CD8-positive, alpha-beta memory T cell (primary cell): ENCODE measurements around the gene FBXW10B. TPM values are rescaled to one million over a fixed set of nuclear protein-coding genes. Genes with fewer than 3 reads are reported as not detected.
A peak's percentile ranks its signal among the peaks of the same experiment; 100 is the strongest.
"Not testable (repeated sequence)": the region's sequence is repeated elsewhere in the genome, so short reads cannot be mapped to it uniquely, and the experiment has no call there.

ENCODE experiments used
- CTCF ChIA-PET: fragments of 350-600 bp; sonication (Branson Sonifier 250); formaldehyde crosslinking; loops from one replicate; lab custom pipeline; 2021; ENCODE audit warnings: antibody characterized with exemption; lab: Charles Lee
- POLR2A ChIA-PET: fragments of 350-600 bp; sonication (Branson Sonifier 250); formaldehyde crosslinking; loops from one replicate; lab custom pipeline; 2021; ENCODE audit warnings: antibody characterized with exemption; lab: Charles Lee
- DNase-seq, 5 donors: peaks; one replicate each; pipeline versions ENCODE4 v3.0.0 to v3.0.0-alpha.2; 2020 to 2022; ENCODE audit warnings: mixed read lengths in 1 of 5
- H3K27ac ChIP-seq: one replicate; pipeline ENCODE4 v1.7.0; 2013; ENCODE audit warnings: low read depth, mild to moderate bottlenecking, low read length, moderate library complexity
- H3K27me3 ChIP-seq: 2 replicates; pipeline ENCODE4 v1.7.0; 2013; ENCODE audit warnings: low read length, mild to moderate bottlenecking; ENCODE audit not compliant: insufficient read depth, poor library complexity, severe bottlenecking
- H3K36me3 ChIP-seq: 2 replicates; pipeline ENCODE4 v1.7.0; 2013; ENCODE audit warnings: mild to moderate bottlenecking, low read length, moderate library complexity; ENCODE audit not compliant: insufficient read depth
- H3K4me1 ChIP-seq: 2 replicates; pipeline ENCODE4 v1.7.0; 2013; ENCODE audit warnings: mild to moderate bottlenecking, low read length, moderate library complexity; ENCODE audit not compliant: insufficient read depth
- H3K4me3 ChIP-seq: 2 replicates; pipeline ENCODE4 v1.7.0; 2013; ENCODE audit warnings: mild to moderate bottlenecking, low read length
- H3K9me3 ChIP-seq: 2 replicates; pipeline ENCODE4 v1.7.0; 2013; ENCODE audit warnings: mild to moderate bottlenecking, low read length
- H3K27ac Mint-ChIP-seq, 8 donors: one replicate each; pipeline ENCODE4 v1.8.0; 2020 to 2021; ENCODE audit warnings: mixed read lengths in 8 of 8, mild to moderate bottlenecking in 6 of 8, inconsistent platforms in 3 of 8, moderate library complexity in 3 of 8
- H3K27me3 Mint-ChIP-seq, 2 donors: one replicate each; pipeline ENCODE4 v1.8.0; 2020 to 2021; ENCODE audit warnings: mixed read lengths in 2 of 2, mild to moderate bottlenecking in 1 of 2, moderate library complexity in 1 of 2
- H3K36me3 Mint-ChIP-seq, 3 donors: one replicate each; pipeline ENCODE4 v1.8.0; 2020 to 2021; ENCODE audit warnings: mixed read lengths in 3 of 3, inconsistent platforms in 1 of 3, mild to moderate bottlenecking in 1 of 3
- H3K4me1 Mint-ChIP-seq, 3 donors: one replicate each; pipeline ENCODE4 v1.8.0; 2020 to 2021; ENCODE audit warnings: mixed read lengths in 3 of 3, inconsistent platforms in 1 of 3, mild to moderate bottlenecking in 1 of 3
- H3K4me3 Mint-ChIP-seq, 7 donors: one replicate each; pipeline ENCODE4 v1.8.0; 2020 to 2021; ENCODE audit warnings: mixed read lengths in 7 of 7, mild to moderate bottlenecking in 6 of 7, moderate library complexity in 4 of 7, inconsistent platforms in 2 of 7
- H3K9me3 Mint-ChIP-seq, 5 donors: one replicate each; pipeline ENCODE4 v1.8.0; 2020 to 2022; ENCODE audit warnings: mixed read lengths in 5 of 5, mild to moderate bottlenecking in 3 of 5, moderate library complexity in 2 of 5, inconsistent platforms in 1 of 5
- polyA plus RNA-seq: library from polyadenylated mRNA; unstranded; fragments of 300-500 nt; fragmentation: Illumina TruSeq; gene quantifications from one replicate; pipeline ENCODE4 v1.2.3, GENCODE V29; 2021
- total RNA-seq, 2 experiments: library from RNA; stranded (reverse); gene quantifications; one replicate each; pipeline ENCODE4 v1.2.3, GENCODE V29; 2021

The FBXW10B gene
- total RNA-seq (under 1 TPM; 0.26 to 0.89 TPM), polyA plus RNA-seq (not detected)

GRCh38 chr17:15619331-15620058, at the start of gene FBXW10B:
Gene FBXW10B (minus strand): TSS chr17:15619704. CDS start chr17:15619512, 192 bp downstream.
- CTCF ChIA-PET, H3K36me3 ChIP-seq, H3K9me3 ChIP-seq, H3K4me1 ChIP-seq, H3K27me3 ChIP-seq, H3K36me3 Mint-ChIP-seq, H3K4me3 ChIP-seq, H3K27ac ChIP-seq, H3K27me3 Mint-ChIP-seq, DNase-seq, POLR2A ChIA-PET, H3K4me3 Mint-ChIP-seq, H3K4me1 Mint-ChIP-seq, H3K9me3 Mint-ChIP-seq: not testable (repeated sequence)
- peak within 1 kb of the TSS in 1 of 8 donors; percentile 36 for H3K27ac Mint-ChIP-seq

DNA sequence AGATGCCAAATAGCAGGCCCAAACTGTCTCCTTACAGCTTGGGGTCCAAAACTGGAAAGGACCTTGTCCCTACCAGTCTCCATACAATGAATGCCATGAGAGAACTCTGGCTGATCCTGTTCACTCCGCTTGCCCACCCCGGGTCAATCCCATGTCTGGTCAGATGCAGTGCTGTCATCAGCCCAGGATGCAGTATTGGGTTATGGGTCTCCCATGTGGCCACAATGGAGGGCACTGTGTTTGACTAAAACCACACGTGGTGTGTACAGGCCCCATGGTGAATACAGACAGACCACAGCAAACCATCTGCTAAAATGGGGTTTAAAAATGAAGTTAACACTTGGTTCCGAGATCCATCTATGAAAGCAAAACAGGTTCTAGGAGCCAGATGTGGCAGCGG, 44.2 kb upstream of the FBXW10B start:
- peaks cover 0 to 2% of the 10 kb centered on the region in 2 donors for H3K27me3 Mint-ChIP-seq
- no peak overlapping the region for H3K4me3 Mint-ChIP-seq
- POLR2A ChIA-PET = no interaction called here
- Histone ChIP-seq H3K27me3 (no peaks in the 10 kb centered on the region), H3K9me3 (no peaks in the 10 kb centered on the region), H3K4me3 (no peak overlapping the region), H3K4me1 (no peaks in the 10 kb centered on the region), H3K36me3 (no peaks in the 10 kb centered on the region), H3K27ac (no peak overlapping the region)
- no peaks in the 10 kb centered on the region for H3K9me3 Mint-ChIP-seq
- peaks cover 2 to 6% (median 5%) of the 10 kb centered on the region in 3 donors for H3K4me1 Mint-ChIP-seq
- H3K36me3 Mint-ChIP-seq = peaks cover 7 to 29% (median 11%) of the 10 kb centered on the region in 3 donors
- H3K27ac Mint-ChIP-seq = no peak overlapping the region
- no peak for DNase-seq
- CTCF ChIA-PET = no interaction called here

DNA sequence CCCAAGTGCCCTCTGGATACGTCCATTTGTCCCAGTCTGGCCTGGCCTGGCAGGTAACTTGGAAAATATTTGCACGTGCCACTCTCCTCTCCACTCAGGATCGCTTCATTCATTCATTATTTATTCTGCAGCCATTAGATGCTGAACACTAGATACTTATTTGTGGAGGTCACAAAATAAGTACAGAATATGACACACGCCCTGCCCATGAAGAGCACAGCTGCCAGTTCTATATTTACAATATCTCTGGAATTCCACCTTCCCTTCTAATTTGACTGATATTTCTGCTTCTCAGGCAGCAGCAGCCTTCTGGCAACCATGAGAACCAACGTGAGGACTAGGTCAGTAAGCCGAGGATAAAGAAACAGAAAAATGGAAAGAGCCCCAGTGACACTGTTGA, 43.7 kb upstream of the FBXW10B start:
- CTCF ChIA-PET = no interaction called here
- Mint-ChIP-seq H3K36me3 (peaks cover 7 to 26% (median 10%) of the 10 kb centered on the region in 3 donors), H3K4me3 (no peak overlapping the region), H3K9me3 (no peaks in the 10 kb centered on the region), H3K4me1 (peaks cover 2 to 6% (median 5%) of the 10 kb centered on the region in 3 donors), H3K27me3 (peaks cover 0 to 2% of the 10 kb centered on the region in 2 donors), H3K27ac (peak overlapping the region in 1 of 8 donors; percentile 29)
- H3K36me3 ChIP-seq = no peaks in the 10 kb centered on the region
- no peaks in the 10 kb centered on the region for H3K4me1 ChIP-seq
- POLR2A ChIA-PET = no interaction called here
- H3K4me3 ChIP-seq = no peak overlapping the region
- H3K27me3 ChIP-seq = no peaks in the 10 kb centered on the region
- H3K27ac ChIP-seq = no peak overlapping the region
- no peaks in the 10 kb centered on the region for H3K9me3 ChIP-seq
- no peak for DNase-seq

DNA sequence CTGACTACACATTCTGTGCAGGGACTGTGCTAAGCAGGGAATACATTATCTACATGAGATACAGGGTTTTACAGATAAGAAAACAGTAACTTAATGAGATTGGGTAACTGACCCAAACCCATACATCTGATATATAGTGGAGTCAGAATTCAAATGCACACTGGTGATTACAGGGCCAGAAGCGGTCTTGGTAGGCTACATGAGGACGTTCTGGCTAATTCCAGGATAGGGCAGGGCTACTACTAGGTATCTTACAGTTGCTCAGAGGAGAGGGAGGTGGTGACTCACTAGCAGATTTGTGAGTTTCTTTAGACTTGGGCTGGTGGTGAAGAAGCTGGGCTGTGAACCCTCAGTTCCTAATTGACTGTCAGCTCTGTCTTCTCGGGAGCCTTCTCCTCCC, 43.2 kb upstream of the FBXW10B start:
- H3K9me3 Mint-ChIP-seq = no peaks in the 10 kb centered on the region
- Histone ChIP-seq H3K27ac (no peak overlapping the region), H3K4me1 (no peaks in the 10 kb centered on the region), H3K9me3 (no peaks in the 10 kb centered on the region), H3K4me3 (no peak overlapping the region), H3K36me3 (no peaks in the 10 kb centered on the region), H3K27me3 (no peaks in the 10 kb centered on the region)
- H3K27ac Mint-ChIP-seq = no peak overlapping the region
- H3K27me3 Mint-ChIP-seq = peaks cover 0 to 2% of the 10 kb centered on the region in 2 donors
- no peak overlapping the region for H3K4me3 Mint-ChIP-seq
- no peak for DNase-seq
- ChIA-PET POLR2A (no interaction called here), CTCF (no interaction called here)
- peaks cover 2 to 6% (median 5%) of the 10 kb centered on the region in 3 donors for H3K4me1 Mint-ChIP-seq
- H3K36me3 Mint-ChIP-seq = peaks cover 7 to 23% (median 10%) of the 10 kb centered on the region in 3 donors

DNA sequence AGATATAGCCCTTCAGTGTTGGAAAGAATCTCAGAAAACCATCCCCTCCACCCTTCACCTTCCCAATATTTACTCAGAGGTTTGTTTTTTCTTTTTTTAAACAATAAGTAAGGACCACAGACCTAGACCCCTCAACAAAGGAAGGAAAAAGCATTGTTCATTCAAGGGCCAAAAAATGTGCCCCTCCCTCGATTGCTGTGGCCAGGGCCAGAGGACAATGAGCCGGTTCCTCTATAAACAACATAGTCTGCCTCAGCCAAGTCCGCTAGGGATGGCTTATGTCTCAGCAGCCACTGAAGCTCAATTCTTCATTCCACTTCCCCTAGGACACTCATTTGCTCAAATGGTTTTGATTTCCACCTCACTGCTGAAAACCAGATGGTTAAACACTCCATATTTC, 40.6 kb upstream of the FBXW10B start:
- POLR2A ChIA-PET = no interaction called here
- Histone ChIP-seq H3K27ac (no peak overlapping the region), H3K36me3 (no peaks in the 10 kb centered on the region), H3K27me3 (no peaks in the 10 kb centered on the region), H3K9me3 (no peaks in the 10 kb centered on the region), H3K4me3 (no peak overlapping the region), H3K4me1 (no peaks in the 10 kb centered on the region)
- H3K4me1 Mint-ChIP-seq = peaks cover 2 to 6% (median 5%) of the 10 kb centered on the region in 3 donors
- peaks cover 0 to 2% of the 10 kb centered on the region in 2 donors for H3K27me3 Mint-ChIP-seq
- H3K36me3 Mint-ChIP-seq = peaks cover 10 to 20% (median 11%) of the 10 kb centered on the region in 3 donors
- H3K27ac Mint-ChIP-seq = no peak overlapping the region
- H3K4me3 Mint-ChIP-seq = no peak overlapping the region
- CTCF ChIA-PET = no interaction called here
- DNase-seq = no peak
- H3K9me3 Mint-ChIP-seq = no peaks in the 10 kb centered on the region

GRCh38 chr17:15659663-15660062, 40.2 kb upstream of the FBXW10B start:
- Histone ChIP-seq H3K4me1 (no peaks in the 10 kb centered on the region), H3K9me3 (no peaks in the 10 kb centered on the region), H3K27me3 (no peaks in the 10 kb centered on the region), H3K27ac (no peak overlapping the region), H3K36me3 (no peaks in the 10 kb centered on the region), H3K4me3 (no peak overlapping the region)
- Mint-ChIP-seq H3K27me3 (peaks cover 0 to 2% of the 10 kb centered on the region in 2 donors), H3K4me1 (peaks cover 2 to 6% (median 5%) of the 10 kb centered on the region in 3 donors), H3K27ac (no peak overlapping the region), H3K36me3 (peaks cover 8 to 20% (median 11%) of the 10 kb centered on the region in 3 donors), H3K9me3 (no peaks in the 10 kb centered on the region), H3K4me3 (no peak overlapping the region)
- ChIA-PET POLR2A (no interaction called here), CTCF (no interaction called here)
- no peak for DNase-seq

GRCh38 chr17:15659236-15659635, 39.7 kb upstream of the FBXW10B start:
- Histone ChIP-seq H3K4me3 (no peak overlapping the region), H3K9me3 (no peaks in the 10 kb centered on the region), H3K27me3 (no peaks in the 10 kb centered on the region), H3K4me1 (no peaks in the 10 kb centered on the region), H3K27ac (no peak overlapping the region), H3K36me3 (no peaks in the 10 kb centered on the region)
- peaks cover 2 to 6% (median 5%) of the 10 kb centered on the region in 3 donors for H3K4me1 Mint-ChIP-seq
- H3K4me3 Mint-ChIP-seq = no peak overlapping the region
- H3K27ac Mint-ChIP-seq = no peak overlapping the region
- no peak for DNase-seq
- ChIA-PET POLR2A (no interaction called here), CTCF (no interaction called here)
- no peaks in the 10 kb centered on the region for H3K9me3 Mint-ChIP-seq
- H3K27me3 Mint-ChIP-seq = peaks cover 0 to 2% of the 10 kb centered on the region in 2 donors
- peaks cover 6 to 19% (median 10%) of the 10 kb centered on the region in 3 donors for H3K36me3 Mint-ChIP-seq

GRCh38 chr17:15658296-15658695, 38.8 kb upstream of the FBXW10B start:
- H3K4me1 ChIP-seq = no peaks in the 10 kb centered on the region
- Mint-ChIP-seq H3K9me3 (no peaks in the 10 kb centered on the region), H3K36me3 (peaks cover 2 to 10% (median 4%) of the 10 kb centered on the region in 3 donors), H3K27me3 (peaks cover 0 to 2% of the 10 kb centered on the region in 2 donors), H3K4me1 (peaks cover 2 to 6% (median 5%) of the 10 kb centered on the region in 3 donors), H3K27ac (no peak overlapping the region), H3K4me3 (no peak overlapping the region)
- ChIA-PET CTCF (interaction anchor here (1.6 kb wide), 1 partner anchor 164 kb away, joined by 3 read pairs; no protein-coding TSS in a partner anchor), POLR2A (no interaction called here)
- no peak overlapping the region for H3K4me3 ChIP-seq
- DNase-seq = no peak
- no peaks in the 10 kb centered on the region for H3K27me3 ChIP-seq
- no peaks in the 10 kb centered on the region for H3K9me3 ChIP-seq
- no peak overlapping the region for H3K27ac ChIP-seq
- no peaks in the 10 kb centered on the region for H3K36me3 ChIP-seq
